22Rv1 (cell line): Measurements from ENCODE around the gene ATF3.

Experiments
- H3K27ac ChIP-seq: fragments of 450-650 bp; 2 replicates; pipeline ENCODE4 v1.5.1; 2017
- CTCF ChIP-seq: fragments of 450-650 bp; IDR thresholded peaks from 2 replicates; pipeline ENCODE4 v1.5.1; 2017; ENCODE audit warnings: mild to moderate bottlenecking
- ZFX ChIP-seq: fragments of 450-650 bp; IDR thresholded peaks from 2 replicates; pipeline ENCODE4 v1.6.1; 2017; ENCODE audit warnings: antibody characterized with exemption, borderline replicate concordance

The ATF3 gene

DNA sequence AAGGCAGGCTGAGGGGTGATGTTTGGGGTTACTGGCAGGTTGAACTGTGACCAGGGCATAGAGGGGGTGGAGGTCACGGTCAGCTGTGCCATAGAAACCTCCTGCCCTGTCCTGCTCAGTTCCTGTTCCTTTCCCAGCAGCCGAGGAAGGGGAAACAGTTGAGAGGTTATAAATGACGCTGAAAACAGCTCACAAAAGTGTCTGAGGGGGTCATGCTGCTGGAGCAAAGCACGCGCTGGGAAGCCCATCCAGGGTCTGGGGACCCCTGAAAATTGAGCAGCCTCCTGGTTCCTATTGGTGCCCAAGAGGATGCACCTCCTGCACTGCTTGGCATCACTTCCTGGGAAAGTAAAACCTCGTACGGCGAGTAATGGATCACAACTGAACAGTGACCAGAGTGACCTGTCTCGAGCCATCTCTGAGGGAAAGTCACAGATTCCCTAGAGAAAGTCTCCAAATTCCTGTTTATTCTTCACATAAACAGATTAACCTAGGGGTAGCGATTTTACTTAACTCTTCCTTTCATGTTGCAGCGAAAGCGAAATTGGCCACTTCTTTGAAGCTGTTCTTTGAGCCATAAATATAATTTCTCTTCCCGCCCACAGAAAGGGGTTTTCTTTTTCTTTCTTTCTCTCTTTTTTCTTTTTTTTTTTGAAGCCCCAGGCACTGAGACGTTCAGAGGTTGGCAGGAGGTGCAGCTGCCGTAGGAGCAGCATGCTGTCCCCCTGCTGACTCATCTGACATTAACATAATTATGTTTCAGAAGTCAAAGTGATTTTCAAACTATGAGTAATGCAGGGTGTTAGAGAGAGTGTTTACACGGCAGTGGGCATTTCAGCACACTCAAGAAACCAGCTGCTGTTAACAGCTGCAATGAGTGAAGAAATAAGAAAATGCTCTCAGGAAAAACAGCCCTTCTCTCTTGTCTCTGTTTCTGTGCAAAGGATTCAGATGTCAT is 41.8 kb upstream of the ATF3 start:
- TF ChIP-seq CTCF, result peak; percentile 17; the same call in 1 of the 2 replicates
- no peak for TF ChIP-seq ZFX
- H3K27ac ChIP-seq, result peak overlapping the region; percentile 41

DNA sequence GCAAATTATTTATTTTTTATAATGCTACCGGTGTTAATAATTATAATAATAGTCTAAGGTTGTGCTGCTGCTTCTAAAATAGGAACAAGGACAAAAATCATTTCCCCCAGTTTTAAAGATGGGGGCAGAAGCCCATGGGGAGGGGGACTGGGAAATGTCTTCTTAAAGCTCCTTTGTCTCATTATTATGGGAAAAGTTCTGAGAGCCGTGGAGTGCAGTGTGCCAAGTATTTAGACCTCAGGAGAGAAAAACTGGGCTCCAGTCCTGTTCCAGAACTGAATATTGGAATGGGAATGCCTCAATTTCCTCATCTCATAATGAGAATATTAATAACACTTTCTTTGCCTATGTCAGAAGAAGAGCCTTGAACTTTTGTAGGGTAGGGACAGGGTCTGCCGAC is 40.9 kb upstream of the ATF3 start:
- TF ChIP-seq CTCF (no peak), ZFX (no peak)
- peak overlapping the region; percentile 41; the same call in 1 of the 2 replicates for H3K27ac ChIP-seq

DNA sequence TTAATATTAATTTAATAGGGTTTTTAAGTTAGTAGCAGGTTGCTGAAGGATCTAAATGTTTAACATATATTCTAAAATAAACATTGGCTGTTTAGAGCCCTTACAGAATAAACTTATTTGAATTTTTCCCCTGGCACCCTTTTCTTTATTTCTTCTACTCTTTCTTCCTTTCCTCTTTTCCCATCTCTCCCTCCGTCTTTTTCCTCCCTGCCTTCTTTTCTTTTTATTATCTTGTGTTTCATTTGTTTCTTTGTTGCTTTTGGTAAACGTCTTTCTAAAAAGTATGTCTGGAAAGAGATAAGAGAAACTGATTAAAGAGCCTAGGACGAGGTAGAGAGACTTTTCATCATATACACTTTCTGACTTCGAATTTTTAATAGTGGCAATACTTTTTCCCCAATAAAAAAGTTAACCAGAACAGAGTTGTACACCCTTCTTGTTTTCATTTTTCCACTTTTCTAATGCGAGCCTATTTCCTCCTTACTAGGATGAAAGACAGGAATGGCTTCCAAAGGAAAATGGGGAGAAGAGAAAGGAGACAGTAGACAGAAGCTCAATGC is 39.5 kb upstream of the ATF3 start:
- H3K27ac ChIP-seq, result no peak overlapping the region
- TF ChIP-seq ZFX (no peak), CTCF (no peak)

DNA sequence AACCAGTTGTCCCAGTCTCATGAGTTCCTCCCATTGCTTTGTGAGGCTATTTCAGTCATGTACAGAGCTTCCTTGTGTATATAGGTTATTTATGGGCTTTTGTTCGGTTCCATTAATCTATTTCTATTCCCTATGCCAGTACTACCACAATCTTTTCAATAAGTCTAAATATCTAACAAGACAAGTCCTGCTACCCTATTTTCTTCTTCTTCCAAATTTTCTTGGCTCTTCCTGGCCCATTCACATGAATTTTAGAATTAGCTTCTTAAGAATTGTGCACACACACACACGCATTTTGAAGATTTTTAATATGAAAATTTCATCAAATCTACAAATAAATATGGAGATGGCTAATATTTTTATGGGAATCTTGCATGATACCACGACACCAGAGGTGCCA is 33.8 kb upstream of the ATF3 start:
- no peak overlapping the region for H3K27ac ChIP-seq
- TF ChIP-seq CTCF (no peak), ZFX (no peak)

GRCh38 chr1:212575333-212575732 is 33.2 kb upstream of the ATF3 start:
- TF ChIP-seq CTCF (no peak), ZFX (no peak)
- H3K27ac ChIP-seq, result no peak overlapping the region

GRCh38 chr1:212578041-212578440 is 30.5 kb upstream of the ATF3 start:
- no peak overlapping the region for H3K27ac ChIP-seq

More at GRCh38 chr1:212578041-212578440, 30.5 kb upstream of the ATF3 start:
- no peak for TF ChIP-seq ZFX
- TF ChIP-seq CTCF, result no peak
